SK-N-DZ (cell line): ENCODE measurements around the gene MSL3. TPM values are rescaled to one million over a fixed set of nuclear protein-coding genes. Genes with fewer than 3 reads are reported as not detected.

Source experiments
- DNase-seq: peaks from one replicate; pipeline ENCODE4 v3.0.0-alpha.2; 2015; ENCODE audit warnings: low spot score
- polyA plus RNA-seq, 2 experiments: library from polyadenylated mRNA; depleted of rRNA; stranded (reverse); fragments of >200 nt; gene quantifications; 2 replicates each; pipeline ENCODE4 v1.2.3, GENCODE V29; 2014

Gene MSL3
- polyA plus RNA-seq (2014; cell fraction: cytosol; rRNA removed), result 20.8 and 21.3 TPM in 2 replicates
- 46.3 and 73.6 TPM in 2 replicates for polyA plus RNA-seq (2014; cell fraction: nucleus; rRNA removed)

- peak; percentile 65 for DNase-seq
These were observed at the start of gene MSL3 for GRCh38 chrX:11757719-11758399. Gene MSL3 (plus strand): TSS chrX:11758237. CDS start chrX:11758264, 27 bp downstream.

- DNase-seq, result peak; percentile 78
These were observed 35.7 kb upstream of the MSL3 start for GRCh38 chrX:11722304-11722703.

- peak; percentile 45 for DNase-seq
These were observed 33.7 kb upstream of the MSL3 start for GRCh38 chrX:11724122-11725017.

- no peak for DNase-seq
These were observed 32.2 kb upstream of the MSL3 start for GRCh38 chrX:11725631-11726442.

GRCh38 chrX:11728556-11728955 is 29.5 kb upstream of the MSL3 start:
- no peak for DNase-seq

- no peak for DNase-seq
These were observed 24.4 kb upstream of the MSL3 start for GRCh38 chrX:11733614-11734013.

- no peak for DNase-seq
These were observed 18.3 kb upstream of the MSL3 start for GRCh38 chrX:11739776-11740175.

GRCh38 chrX:11740794-11741193 is 17.2 kb upstream of the MSL3 start:
- no peak for DNase-seq

GRCh38 chrX:11741574-11741973 is 16.5 kb upstream of the MSL3 start:
- DNase-seq, result no peak

- no peak for DNase-seq
These were observed 12.2 kb upstream of the MSL3 start for GRCh38 chrX:11745881-11746280.

- DNase-seq, result no peak
These were observed 8.0 kb upstream of the MSL3 start for GRCh38 chrX:11750046-11750445.

GRCh38 chrX:11750694-11751093 is 7.3 kb upstream of the MSL3 start:
- DNase-seq, result no peak

GRCh38 chrX:11751261-11751660 is 6.8 kb upstream of the MSL3 start:
- no peak for DNase-seq

GRCh38 chrX:11753668-11754067 is 4.4 kb upstream of the MSL3 start:
- no peak for DNase-seq

GRCh38 chrX:11754958-11755645 is 2.9 kb upstream of the MSL3 start:
- no peak for DNase-seq

- no peak for DNase-seq
These were observed 2.3 kb upstream of the MSL3 start for GRCh38 chrX:11755724-11756123.

GRCh38 chrX:11756354-11757318 is 1.4 kb upstream of the MSL3 start:
- no peak for DNase-seq

- DNase-seq, result no peak
These were observed 679 bp upstream of the MSL3 start for GRCh38 chrX:11757397-11757718.

- DNase-seq, result peak; percentile 77
These were observed 549 bp downstream of the MSL3 start for GRCh38 chrX:11758400-11759171.

- no peak for DNase-seq
These were observed 1.1 kb downstream of the MSL3 start for GRCh38 chrX:11759172-11759460.
